KG1 (cell line): ENCODE results near the gene PASK.
"Not testable (repeated sequence)": the region's sequence is repeated elsewhere in the genome, so short reads cannot be mapped to it uniquely, and the experiment has no call there.

Experiments
- DNase-seq: peaks from one replicate; lab custom pipeline; 2025; lab: John Stamatoyannopoulos, UW

Gene PASK

DNA sequence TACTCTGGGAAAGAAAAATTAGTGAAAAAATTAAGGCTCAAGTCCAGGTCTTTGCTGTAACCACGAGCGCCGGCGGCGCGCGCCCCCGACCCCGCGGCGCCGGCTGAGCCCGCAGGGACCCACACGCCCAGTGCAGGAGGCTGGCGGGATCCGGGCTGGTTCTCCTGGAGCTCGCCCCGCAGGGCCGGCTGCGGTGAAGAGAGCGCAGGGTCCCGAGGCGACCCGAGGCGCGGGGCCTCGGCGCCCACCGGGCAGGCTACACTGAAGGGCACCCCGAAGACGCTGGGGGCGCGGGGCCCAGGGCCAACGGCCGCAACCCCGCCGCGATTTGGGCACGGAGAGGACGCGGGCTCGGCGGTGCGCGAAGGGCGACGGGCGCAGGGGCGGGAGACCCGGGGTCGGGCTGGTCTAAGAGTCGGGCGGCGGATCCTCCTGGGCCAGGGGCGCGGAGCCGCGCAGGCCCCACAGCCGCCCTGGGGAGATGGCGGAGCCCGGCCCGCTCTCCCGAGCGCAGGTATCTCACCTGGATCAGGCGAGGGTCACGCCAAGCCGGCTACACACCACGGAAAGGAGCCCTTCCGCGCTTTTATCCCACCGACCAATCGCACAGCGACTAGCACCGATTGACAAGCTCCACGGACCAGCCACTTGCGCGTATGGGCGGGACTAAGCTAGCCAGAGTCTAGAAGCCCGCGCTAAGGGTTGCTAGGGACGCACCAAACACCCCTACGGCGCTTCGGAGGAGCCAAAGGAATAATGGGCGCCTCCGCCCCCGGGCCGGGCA, at the start of gene PASK:
TSS of gene PASK (minus strand) at position 582 of the 784 bp plus-strand sequence. CDS start 6,440 bp downstream, outside the sequence.
- peak; percentile 87 for DNase-seq

DNA sequence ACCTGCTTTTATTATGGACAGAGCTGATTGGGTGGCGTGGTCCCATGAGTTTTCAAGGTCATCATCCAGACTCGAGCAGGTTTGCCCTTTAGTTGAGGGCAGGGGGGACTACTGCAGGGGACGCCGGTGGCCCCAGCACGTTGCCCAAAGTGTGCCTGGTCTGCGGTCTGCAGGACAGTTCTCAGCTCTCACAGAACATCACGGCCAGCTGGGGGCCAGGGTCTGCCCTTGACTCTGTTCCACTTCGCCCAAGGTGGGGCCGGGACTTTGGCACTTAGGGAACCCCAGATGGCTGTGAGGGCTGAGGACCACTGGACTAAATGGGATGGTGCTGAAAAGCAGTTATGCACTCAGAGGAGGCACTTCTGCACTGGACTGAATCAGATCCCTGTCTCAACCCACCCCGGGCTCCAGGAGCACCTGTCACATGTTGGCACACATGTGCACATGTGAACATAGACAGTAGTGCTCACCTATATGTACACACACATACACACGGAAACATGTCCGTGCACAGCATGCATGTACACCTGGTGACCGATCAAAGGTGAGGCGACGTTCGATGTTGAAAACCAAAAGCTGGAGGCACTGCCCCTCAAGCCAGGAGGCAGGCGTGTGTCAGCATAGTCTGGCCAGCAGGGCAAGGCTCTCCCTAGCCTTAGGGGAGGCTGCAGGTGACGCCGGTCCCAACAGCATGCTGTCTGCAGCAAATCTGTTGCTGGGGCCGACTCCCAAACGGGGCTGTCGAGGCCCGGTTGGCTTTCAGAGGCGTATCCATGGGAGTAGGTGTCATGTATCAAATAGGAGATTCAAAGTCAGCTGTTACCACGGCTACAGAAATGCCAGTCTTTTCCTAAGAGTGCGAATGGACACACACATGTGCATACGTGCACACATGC, 49.4 kb upstream of the PASK start:
- no peak for DNase-seq

DNA sequence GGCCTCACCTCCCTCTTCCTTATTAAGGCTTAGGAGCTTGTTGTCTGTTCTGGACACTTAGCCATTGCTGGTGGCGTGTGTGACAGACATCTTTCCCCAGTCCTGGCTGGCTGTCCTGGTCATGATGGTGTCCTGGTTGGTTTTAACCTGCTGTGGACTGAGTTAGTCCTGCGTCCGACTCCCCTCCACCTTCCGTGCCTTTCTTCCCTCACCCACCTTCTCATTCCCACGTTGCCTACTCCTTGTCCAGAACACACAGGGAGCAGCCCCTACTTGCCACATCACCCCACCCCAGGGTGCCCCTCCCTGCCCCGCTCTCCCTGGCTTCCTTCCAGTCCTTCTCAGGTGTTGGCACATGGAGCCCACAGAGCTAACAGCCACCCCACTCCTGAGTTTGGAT, 48.7 kb upstream of the PASK start:
- no peak for DNase-seq

DNA sequence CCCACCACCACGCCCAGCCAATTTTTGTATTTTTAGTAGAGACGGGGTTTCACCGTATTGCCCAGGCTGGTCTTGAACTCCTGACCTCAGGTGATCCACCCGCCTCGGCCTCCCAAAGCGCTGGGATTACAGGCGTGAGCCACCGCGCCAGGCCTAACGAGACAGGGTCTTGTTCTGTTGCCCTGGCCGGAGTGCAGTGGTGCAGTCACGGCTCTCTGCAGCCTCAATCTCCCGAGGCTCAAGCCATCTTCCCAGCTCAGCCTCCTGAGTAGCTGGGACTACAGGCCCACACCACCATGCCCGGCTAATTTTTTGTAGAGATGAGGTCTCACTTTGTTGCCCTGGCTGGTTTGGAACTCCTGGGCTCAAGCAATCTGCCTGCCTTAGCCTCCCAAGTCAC, 48.0 kb upstream of the PASK start:
- not testable (repeated sequence) for DNase-seq

DNA sequence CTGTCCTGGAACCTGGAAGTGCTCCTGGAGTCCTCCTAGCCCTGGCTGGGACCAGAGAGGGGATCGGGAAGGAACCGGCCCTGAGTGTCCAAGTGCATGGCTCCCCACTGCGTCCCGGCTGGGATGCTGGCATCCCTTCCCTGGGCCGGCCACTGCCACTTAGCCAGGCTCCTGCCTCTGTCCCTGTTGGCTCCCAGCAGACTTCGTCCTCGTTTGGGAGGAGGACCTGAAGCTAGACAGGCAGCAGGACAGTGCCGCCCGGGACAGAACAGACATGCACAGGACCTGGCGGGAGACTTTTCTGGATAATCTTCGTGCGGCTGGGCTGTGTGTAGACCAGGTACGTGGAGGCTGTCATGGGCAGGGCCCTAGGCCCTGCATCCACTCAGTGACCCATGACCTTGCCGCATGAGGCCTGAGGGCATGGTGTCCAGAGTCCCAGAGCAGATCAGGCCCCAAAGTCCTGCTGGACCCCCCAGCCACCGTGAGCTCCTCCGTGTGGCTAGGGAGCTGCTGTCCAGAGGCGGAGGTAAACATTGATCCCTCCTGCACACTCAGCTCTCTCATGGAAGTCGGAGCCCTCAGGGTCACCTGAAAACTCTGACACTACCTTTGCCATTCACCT, 46.3 kb upstream of the PASK start:
- DNase-seq: no peak

DNA sequence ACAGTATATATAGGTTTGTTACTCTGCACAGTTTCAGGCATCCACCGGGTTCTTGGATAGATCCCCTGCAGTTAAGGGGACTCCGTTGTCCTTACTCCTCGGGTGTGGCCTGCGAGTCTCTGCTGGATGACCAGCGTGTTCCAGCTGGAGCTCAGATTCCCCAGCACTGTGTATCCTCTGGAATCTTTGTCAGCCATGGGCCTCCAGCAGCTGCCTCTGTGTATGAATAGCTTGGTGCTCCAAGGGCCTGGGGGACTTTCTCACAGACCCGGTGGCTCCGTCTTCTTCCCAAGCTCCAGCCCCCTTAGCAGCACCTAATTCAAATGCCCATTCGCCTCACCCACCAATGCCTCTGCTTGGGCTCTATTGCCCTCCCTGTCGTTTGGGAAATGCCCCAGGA, 45.5 kb upstream of the PASK start:
- DNase-seq: no peak

DNA sequence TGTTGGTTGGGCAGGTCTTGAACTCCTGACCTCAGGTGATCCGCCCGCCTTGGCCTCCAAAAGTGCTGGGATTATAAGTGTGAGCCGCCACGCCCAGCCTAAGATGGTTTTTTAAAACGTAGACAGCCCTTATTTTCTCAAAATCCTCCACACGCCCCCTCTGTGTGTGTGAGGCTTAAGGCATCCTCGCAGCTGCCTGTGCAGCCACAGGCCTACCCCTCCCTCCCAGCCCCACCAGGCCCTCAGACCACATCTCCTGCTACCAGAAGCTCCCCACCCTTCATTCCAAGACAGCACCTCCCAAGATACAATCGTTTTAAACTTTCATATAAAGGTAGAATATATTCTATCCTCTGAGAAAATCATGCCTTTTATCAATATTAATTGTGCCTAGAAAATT, 44.0 kb upstream of the PASK start:
- DNase-seq: no peak

DNA sequence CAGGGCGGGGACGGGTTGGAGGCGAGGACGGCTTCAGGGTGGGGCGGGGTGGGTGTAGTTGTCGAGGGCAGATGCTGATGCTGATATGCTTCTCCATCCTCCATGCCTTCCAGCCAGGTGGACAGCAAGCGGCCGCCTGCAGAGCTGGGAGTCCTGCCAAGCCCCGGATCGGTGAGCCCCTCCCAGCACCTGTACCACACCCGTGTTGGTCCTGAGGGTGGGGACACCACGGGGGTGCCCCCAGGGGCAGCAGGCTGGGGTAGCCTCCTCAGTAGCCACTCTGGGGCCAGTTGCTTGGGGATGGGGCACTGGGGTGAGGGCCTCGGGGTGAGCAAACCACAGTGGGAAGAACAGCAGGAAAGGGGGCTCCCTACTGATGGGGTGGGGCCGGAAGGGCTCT, 41.8 kb upstream of the PASK start:
- no peak for DNase-seq

DNA sequence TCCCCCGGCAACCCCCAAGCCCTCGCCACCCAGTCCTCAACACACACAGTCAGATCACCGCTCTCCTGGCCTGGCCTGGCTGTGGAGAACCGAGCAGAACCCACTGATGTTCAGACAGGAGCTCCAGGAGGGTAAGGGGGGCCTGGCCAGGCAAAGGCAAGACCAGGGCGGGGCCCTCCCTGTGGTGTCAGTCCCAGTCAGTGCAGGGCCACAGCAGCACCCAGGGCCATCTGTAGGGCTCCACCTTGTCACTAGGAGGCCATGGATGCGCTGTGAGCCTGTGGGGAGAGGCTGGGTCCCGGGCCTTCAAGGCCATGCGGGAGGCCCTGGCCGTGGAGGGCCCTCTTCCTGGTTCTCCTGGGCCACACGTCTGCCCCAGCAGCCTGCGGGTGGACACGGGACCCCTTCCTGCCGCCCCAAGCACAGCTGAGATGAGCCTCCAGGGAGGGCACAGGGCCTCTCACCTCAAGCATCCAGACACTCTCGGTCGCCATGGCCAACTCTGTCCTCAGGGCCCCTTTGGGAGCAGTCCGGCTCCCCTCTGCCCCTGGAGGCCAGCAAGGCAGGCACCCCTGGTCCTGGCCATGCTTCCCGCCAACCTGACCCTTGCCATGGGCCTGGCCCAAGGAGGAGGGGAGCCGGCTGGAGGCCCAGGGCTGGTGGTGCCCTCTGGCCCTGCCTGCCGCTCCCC, 41.2 kb upstream of the PASK start:
- no peak for DNase-seq

DNA sequence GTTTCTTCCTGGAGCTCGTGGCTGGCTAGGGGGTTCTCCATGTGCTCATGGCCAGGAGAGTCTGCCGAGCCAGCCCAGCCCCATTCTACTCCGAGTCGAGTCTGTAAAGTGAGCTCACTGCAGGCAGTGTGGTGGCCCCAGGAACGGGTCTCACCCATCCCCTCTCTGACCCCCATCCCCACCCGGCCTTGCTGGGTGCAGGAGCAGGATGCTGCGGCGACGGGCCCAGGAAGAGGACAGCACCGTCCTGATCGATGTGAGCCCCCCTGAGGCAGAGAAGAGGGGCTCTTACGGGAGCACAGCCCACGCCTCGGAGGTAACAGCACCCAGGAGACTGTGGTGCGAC, 40.6 kb upstream of the PASK start:
- no peak for DNase-seq

DNA sequence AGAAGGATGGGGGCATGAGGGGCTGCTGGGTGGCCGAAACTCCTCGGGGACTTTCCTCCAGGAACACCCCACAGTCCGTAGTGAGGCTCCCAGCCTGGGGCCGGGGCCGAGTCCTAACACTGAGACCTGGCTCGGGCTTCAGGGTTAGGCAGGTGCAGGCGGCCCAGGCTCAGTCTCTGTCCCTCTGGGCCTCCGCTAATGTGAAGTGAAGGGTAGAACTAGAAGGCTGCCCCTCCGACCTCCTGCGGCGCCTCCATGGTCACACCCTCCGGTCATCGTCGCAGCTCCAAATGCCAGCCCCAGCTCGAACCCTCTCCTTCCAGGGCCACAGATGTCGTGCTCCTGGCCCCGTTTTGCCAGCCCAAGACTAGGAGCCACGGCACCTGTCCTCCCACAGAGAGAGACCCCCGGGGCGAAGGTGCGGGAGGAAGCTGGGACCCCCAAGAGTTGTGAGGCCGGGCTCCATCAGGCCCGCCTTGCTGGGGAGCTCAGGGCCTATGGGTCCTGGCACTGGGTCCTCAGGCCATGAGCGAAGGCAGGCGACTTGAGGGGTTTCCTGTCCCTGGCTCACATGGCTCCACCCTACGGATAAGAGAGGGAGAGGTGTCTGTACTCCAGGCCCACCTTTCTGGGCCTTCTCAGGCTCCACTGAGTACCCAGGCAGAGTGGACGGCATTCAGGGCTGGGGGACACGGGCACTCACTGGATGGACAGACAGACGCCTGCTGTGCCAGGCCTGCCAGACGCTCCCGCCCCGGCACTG, 40.0 kb upstream of the PASK start:
- DNase-seq: no peak

DNA sequence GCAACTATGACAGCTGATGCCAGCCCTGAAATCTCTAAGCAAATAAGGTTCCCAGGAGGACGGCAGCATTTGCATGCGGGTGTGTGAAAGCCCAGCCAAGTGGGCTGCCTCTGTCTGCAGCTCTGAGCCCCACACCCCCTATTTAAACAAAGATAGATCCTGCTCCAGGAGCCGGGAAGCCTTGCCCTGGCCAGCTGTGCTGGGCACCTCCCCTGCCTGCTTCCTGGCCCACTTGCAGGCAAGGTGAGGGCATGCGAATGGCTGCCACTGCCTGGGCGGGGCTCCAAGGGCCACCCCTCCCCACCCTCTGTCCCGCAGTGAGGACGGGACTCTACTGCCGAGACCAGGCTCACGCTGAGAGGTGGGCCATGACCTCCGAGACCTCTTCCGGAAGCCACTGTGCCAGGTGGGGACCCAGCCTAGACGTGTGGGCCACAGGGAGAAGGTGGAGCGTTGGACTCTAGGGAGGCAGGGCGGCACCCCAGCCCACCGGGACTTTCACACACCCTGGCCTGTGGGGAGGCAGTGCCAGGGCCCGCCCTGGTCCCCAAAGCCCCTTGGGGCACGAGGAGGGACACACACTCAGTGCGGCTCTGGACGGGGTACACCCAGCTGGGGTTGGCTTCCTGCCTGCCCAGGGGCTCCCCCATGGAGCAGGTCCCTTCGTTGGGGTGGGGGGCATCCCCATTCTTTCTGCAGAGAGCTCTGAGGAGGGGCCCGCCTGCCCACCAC, 39.3 kb upstream of the PASK start, which contains the start of gene ANO7:
TSS of gene ANO7 (plus strand) at position 317 of the 732 bp plus-strand sequence. CDS start 1,387 bp downstream, outside the sequence.
- no peak for DNase-seq

DNA sequence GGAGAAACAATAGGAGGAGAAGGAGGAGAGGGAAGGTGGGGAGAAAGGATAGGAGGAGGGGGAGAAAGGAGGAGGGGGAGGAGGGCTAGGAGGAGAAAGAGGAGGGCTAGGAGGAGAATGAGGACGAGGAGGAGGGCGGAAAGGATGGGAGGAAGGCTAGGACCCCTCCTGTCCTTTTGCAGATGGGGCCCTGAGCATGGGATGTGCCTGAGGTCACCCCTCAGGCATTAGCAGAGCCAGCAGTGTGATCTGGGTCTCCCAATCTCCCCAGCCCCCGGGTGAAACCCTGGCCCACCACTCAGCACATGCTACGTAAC, 38.6 kb upstream of the PASK start:
- DNase-seq: no peak

DNA sequence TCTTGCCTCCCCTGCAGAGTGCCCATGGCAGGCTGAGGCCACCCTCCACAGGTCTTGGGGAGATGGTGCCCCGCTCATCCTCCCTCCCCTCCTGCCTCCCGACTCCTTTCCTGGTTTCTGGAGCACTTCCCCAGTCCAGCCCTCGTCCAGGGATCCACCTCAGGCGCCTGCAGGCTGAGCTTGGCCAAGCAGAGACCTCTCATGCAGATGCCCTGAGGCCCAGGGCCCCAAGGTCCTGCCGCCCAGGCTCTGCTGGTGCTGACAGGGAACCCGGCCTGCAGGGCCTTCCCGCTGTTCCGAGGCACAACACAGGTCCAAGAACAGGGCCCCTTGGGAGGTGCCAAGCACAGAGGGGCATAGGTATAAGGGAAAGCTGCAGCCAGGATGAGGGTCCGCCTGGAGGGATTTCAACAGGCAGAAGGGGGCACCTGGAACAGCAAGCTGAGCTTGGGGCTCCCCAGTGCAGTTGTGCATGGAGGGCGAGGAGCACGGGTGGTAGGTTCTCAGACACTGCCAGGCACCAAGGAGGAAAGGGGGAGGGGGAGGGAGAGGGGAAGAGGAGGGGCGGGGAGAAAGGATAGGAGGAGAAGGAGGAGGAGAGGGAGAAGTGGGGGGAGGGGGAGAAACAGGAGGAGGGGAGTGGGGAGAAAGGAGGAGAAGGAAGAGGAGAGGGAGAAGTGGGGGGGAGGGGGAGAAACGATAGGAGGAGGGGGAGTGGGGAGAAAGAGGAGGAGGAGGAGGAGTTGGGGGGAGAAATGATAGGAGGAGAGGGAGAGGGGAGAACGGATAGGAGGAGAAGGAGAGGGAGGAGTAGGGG, 38.0 kb upstream of the PASK start:
- DNase-seq: no peak

DNA sequence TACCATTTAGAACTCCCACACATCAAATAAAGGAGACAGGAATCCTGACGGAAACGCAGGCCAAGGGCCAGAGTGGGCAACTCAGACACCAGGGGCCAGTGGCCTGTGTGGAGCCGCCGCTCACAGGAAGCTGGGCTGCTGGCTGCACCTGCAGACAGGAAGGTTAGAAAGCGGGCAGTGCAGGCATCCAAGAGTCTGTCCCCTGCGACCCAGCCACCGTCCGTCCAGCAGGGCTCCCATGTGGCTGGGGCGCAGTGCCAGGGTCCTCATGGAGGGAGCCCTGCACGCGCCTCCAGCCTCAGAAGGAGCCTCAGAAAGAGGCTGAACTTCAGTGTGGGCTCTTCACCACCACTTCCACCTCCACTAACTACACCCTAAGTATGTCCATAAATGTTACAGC, 36.7 kb upstream of the PASK start:
- no peak for DNase-seq

DNA sequence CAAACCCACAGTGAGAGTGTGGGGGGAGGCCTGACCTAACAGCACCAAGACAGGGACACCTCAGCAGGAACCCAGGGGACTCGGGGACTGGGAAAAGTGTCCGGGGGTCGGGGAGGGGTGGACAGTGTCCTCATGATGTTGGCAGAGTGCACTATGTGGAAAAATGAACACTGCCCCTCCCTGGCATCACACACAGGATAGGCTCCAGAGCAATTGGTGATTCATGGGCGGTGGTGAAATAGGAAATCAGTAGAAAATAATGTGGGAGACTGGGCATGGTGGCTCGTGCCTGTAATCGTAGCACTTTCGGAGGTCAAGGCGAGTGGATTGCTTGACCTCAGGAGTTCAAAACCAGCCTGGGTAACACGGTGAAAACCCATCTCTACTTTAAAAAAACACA, 35.6 kb upstream of the PASK start:
- no peak for DNase-seq

DNA sequence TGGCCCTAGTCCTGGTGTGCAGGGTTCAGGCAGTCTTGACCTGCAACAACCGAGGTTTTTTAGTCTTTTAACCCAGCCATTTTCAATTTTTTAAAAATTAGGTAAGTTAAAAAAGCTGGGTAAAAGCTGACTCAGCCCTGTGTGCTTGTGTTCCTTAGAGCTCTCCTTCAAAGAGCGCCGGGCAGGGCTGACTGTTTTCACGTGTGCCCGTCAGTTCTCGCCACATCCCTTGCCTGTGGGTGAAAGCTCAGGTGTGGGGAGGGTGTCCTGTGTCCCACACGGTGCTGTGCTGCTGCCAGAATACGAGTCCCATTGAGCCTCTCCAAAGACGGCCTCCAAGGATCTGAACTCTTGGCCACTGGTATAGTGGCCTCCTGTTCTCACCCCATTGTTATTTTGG, 33.9 kb upstream of the PASK start:
- no peak for DNase-seq

DNA sequence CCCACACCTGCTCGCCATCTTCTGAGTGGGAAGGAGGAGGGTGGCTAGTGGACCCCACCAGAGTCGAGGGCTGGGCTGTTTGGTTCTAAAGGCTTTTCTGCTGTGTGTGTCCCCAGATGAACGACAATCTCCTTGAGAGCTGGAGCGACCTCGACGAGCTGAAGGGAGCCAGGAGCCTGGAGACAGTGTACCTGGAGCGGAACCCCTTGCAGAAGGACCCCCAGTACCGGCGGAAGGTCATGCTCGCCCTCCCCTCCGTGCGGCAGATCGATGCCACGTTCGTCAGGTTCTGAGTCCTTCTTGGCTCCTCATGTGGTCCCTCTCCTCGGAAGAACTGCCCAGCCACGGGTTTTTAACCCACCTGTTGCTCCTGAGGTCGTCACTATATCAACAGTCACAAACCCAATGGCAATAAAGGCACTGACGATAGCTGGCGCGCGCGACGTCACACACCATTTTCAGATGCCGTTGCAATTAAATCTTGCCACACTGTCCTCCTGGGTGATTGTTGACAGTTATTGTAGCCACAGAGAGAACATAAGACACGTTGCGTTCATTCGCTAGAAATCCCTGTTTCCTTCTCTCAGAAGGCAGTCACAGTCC, 33.4 kb upstream of the PASK start:
- no peak for DNase-seq

DNA sequence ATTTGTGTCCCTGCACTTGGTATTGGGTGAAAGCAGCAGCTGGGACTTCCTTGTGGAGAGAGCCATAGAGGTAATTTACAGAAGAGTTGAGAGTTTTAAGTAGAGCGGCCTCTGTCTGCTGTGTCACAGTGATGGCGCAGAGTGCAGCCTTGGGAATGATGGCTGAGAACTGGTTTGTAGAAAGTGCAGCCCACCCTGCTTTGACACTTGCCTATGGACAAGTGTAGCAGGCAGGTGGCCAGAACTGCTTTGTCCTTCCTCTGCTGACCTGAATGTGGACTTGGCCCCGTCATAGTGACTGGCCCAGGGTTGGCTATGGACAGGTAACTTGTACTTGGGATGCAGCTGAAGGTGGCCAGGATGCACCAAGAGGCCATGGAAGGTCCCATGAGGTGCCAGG, 32.9 kb upstream of the PASK start:
- no peak for DNase-seq

DNA sequence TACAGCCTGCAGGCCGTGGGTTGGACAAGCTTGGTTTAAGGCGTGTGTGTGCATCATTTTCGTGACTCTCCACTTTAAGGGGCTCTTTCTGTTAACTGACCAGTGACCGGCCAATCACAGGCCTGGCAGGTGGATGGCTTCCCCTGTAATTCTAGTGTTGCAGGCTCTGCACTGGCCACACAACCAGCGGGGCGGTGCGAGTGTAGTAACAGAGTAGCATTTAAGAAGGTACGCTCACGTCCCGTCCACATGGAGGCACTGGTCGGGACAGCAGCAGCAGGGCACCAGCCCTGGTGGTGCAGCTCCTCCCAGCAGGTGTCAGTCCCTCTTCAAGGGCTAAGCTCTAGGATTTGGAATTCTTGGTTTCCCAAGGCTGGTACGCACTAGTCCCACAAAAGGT, 31.2 kb upstream of the PASK start:
- no peak for DNase-seq
